Suppressor macrophage treated with lipopolysaccharide for 4 hours (primary cell): ENCODE data around the gene STARD3.
"Not testable (repeated sequence)": the region's sequence is repeated elsewhere in the genome, so short reads cannot be mapped to it uniquely, and the experiment has no call there.

Experiments
- DNase-seq: peaks from one replicate; pipeline ENCODE4 v3.0.0-alpha.2; 2020

The STARD3 gene

GRCh38 chr17:39636927-39637736, at the start of gene STARD3:
TSS of gene STARD3 (plus strand) at chr17:39637144. CDS start at chr17:39653532, 16,388 bp downstream.
- DNase-seq, result peak; percentile 93

GRCh38 chr17:39590180-39590579, 46.8 kb upstream of the STARD3 start:
- not testable (repeated sequence) for DNase-seq

- DNase-seq, result peak; percentile 26
Measured at GRCh38 chr17:39591958-39592954, 44.7 kb upstream of the STARD3 start.

- DNase-seq, result no peak
Measured at GRCh38 chr17:39593371-39593770, 43.6 kb upstream of the STARD3 start.

- no peak for DNase-seq
Measured at GRCh38 chr17:39595294-39595693, 41.6 kb upstream of the STARD3 start.

- no peak for DNase-seq
Measured at GRCh38 chr17:39595928-39596510, 40.9 kb upstream of the STARD3 start.

- DNase-seq, result no peak
Measured at GRCh38 chr17:39596543-39597267, 40.2 kb upstream of the STARD3 start.

GRCh38 chr17:39597372-39598046, 39.4 kb upstream of the STARD3 start:
- DNase-seq, result no peak

- no peak for DNase-seq
Measured at GRCh38 chr17:39598047-39598481, 38.9 kb upstream of the STARD3 start.

- DNase-seq, result no peak
Measured at GRCh38 chr17:39598630-39599003, 38.3 kb upstream of the STARD3 start.

GRCh38 chr17:39599004-39599664, 37.8 kb upstream of the STARD3 start:
- DNase-seq, result no peak

- no peak for DNase-seq
Measured at GRCh38 chr17:39599665-39600231, 37.2 kb upstream of the STARD3 start.

- no peak for DNase-seq
Measured at GRCh38 chr17:39600288-39600996, 36.5 kb upstream of the STARD3 start.

- DNase-seq, result no peak
Measured at GRCh38 chr17:39600997-39601597, 35.8 kb upstream of the STARD3 start.

GRCh38 chr17:39601758-39602532, 35.0 kb upstream of the STARD3 start:
- DNase-seq, result no peak

- no peak for DNase-seq
Measured at GRCh38 chr17:39602533-39603303, 34.2 kb upstream of the STARD3 start.

- no peak for DNase-seq
Measured at GRCh38 chr17:39603304-39604016, 33.5 kb upstream of the STARD3 start.
